AG04449 (cell line): ENCODE measurements around the gene RAB15.
"Not testable (repeated sequence)": the region's sequence is repeated elsewhere in the genome, so short reads cannot be mapped to it uniquely, and the experiment has no call there.

Source experiments
- CTCF ChIA-PET: fragments of 350-600 bp; formaldehyde crosslinking; extraction: SDS; loops from one replicate; lab custom pipeline; 2021; ENCODE audit warnings: antibody characterized with exemption; lab: Yijun Ruan, JAX
- POLR2A ChIA-PET: fragments of 400-600, 350-600 bp; formaldehyde crosslinking; extraction: SDS; loops from one replicate; lab custom pipeline; 2020; ENCODE audit warnings: antibody characterized with exemption, inconsistent platforms; lab: Yijun Ruan, JAX
- DNase-seq: peaks from one replicate; pipeline ENCODE4 v3.0.0-alpha.2; 2010; ENCODE audit warnings: low read depth, low spot score
- H3K4me3 ChIP-seq: 2 replicates; pipeline ENCODE4 v1.5.1; 2011; ENCODE audit warnings: low read depth, mild to moderate bottlenecking, control low read depth, low read length
- CTCF ChIP-seq: IDR thresholded peaks from one replicate; pipeline ENCODE4 v1.5.1; 2011; ENCODE audit warnings: mild to moderate bottlenecking, moderate library complexity, low read length, control low read depth, inconsistent platforms; ENCODE audit not compliant: insufficient read depth; ENCODE audit errors: missing control alignments

Gene RAB15

GRCh38 chr14:64919618-64920017 is 52.5 kb downstream of the RAB15 start:
- POLR2A ChIA-PET, result no interaction called here
- no peak for TF ChIP-seq CTCF
- H3K4me3 ChIP-seq, result no peak overlapping the region
- CTCF ChIA-PET, result interaction anchor here (1.7 to 2.5 kb wide), 2 partner anchors 10 to 21 kb away, joined by 3 to 9 read pairs; no protein-coding TSS in a partner anchor
- DNase-seq, result no peak

- CTCF ChIA-PET, result interaction anchor here (0.8 to 2.5 kb wide), 4 partner anchors 8 to 101 kb away, joined by 3 to 9 read pairs (median 4); no protein-coding TSS in a partner anchor
- no peak for TF ChIP-seq CTCF
- POLR2A ChIA-PET, result no interaction called here
- H3K4me3 ChIP-seq, result no peak overlapping the region
- DNase-seq, result no peak
Observed at GRCh38 chr14:64919215-64919614, 52.9 kb downstream of the RAB15 start.

- POLR2A ChIA-PET, result no interaction called here
- no peak overlapping the region for H3K4me3 ChIP-seq
Observed at GRCh38 chr14:64918216-64918615, 53.9 kb downstream of the RAB15 start.

GRCh38 chr14:64915797-64916196 is 56.3 kb downstream of the RAB15 start:
- no peak overlapping the region for H3K4me3 ChIP-seq
- TF ChIP-seq CTCF, result no peak
- DNase-seq, result no peak
- POLR2A ChIA-PET, result no interaction called here
- CTCF ChIA-PET, result interaction anchor here (1.1 to 2.7 kb wide), 3 partner anchors 24 to 115 kb away, joined by 3 to 14 read pairs (median 11); no protein-coding TSS in a partner anchor

More at GRCh38 chr14:64918216-64918615, 53.9 kb downstream of the RAB15 start:
- CTCF ChIA-PET, result interaction anchor here (1.0 to 2.5 kb wide), 4 partner anchors 8 to 435 kb away, joined by 3 to 9 read pairs (median 4); no protein-coding TSS in a partner anchor
- no peak for TF ChIP-seq CTCF
- DNase-seq, result no peak

GRCh38 chr14:64915029-64915424 is 57.1 kb downstream of the RAB15 start:
- ChIA-PET CTCF (interaction anchor here (1.0 to 2.7 kb wide), 6 partner anchors 10 to 114 kb away, joined by 3 to 14 read pairs (median 4); no protein-coding TSS in a partner anchor), POLR2A (interaction anchor here (0.6 to 0.8 kb wide), 4 partner anchors 8 to 525 kb away, joined by 3 to 4 read pairs (median 3); no protein-coding TSS in a partner anchor)
- peak overlapping the region; percentile 98 for H3K4me3 ChIP-seq
- DNase-seq, result no peak
- no peak for TF ChIP-seq CTCF

- peak; percentile 84 for DNase-seq
- CTCF ChIA-PET, result interaction anchor here (1.0 to 2.7 kb wide), 6 partner anchors 9 to 113 kb away, joined by 3 to 14 read pairs (median 4); no protein-coding TSS in a partner anchor
- H3K4me3 ChIP-seq, result peak within 1 kb of the TSS; percentile 98
- POLR2A ChIA-PET, result interaction anchor here (0.6 to 0.9 kb wide), 5 partner anchors 9 to 526 kb away, joined by 3 to 4 read pairs (median 3); no protein-coding TSS in a partner anchor
- no peak for TF ChIP-seq CTCF
Observed at GRCh38 chr14:64914237-64915028, 57.7 kb downstream of the RAB15 start, which contains the start of gene CHURC1. TSS of gene CHURC1 (plus strand) at chr14:64914455. CDS start at chr14:64914496, 41 bp downstream.

GRCh38 chr14:64913477-64913876 is 58.7 kb downstream of the RAB15 start:
- H3K4me3 ChIP-seq, result not testable (repeated sequence)
- POLR2A ChIA-PET, result interaction anchor here (0.9 kb wide), 1 partner anchor 74 kb away, joined by 3 read pairs; no protein-coding TSS in a partner anchor
- CTCF ChIA-PET, result interaction anchor here (2.7 kb wide), 1 partner anchor 113 kb away, joined by 14 read pairs; no protein-coding TSS in a partner anchor

More at GRCh38 chr14:64913477-64913876, 58.7 kb downstream of the RAB15 start:
- DNase-seq, result not testable (repeated sequence)
